Activated T-cell treated with anti-CD3 and anti-CD28 coated beads, Interleukin-2, amount 50 U/mL, for 24 hours (primary cell): Measurements from ENCODE around the gene TTC32.
"Not testable (repeated sequence)": the region's sequence is repeated elsewhere in the genome, so short reads cannot be mapped to it uniquely, and the experiment has no call there.

ENCODE experiments used
- DNase-seq: peaks from one replicate; pipeline ENCODE4 v3.0.0-alpha.2; 2020
- H3K27ac Mint-ChIP-seq: 2 replicates; pipeline ENCODE4 v1.8.0; 2020; ENCODE audit warnings: mild to moderate bottlenecking, mixed read lengths
- H3K27me3 Mint-ChIP-seq: 2 replicates; pipeline ENCODE4 v1.8.0; 2020; ENCODE audit warnings: mixed read lengths
- H3K36me3 Mint-ChIP-seq: 2 replicates; pipeline ENCODE4 v1.8.0; 2020; ENCODE audit warnings: low read depth, mixed read lengths
- H3K4me1 Mint-ChIP-seq: 2 replicates; pipeline ENCODE4 v1.8.0; 2020; ENCODE audit warnings: low read depth, mixed read lengths
- H3K4me3 Mint-ChIP-seq: 2 replicates; pipeline ENCODE4 v1.8.0; 2020; ENCODE audit warnings: mild to moderate bottlenecking, moderate library complexity, mixed read lengths
- H3K9me3 Mint-ChIP-seq: 2 replicates; pipeline ENCODE4 v1.8.0; 2020; ENCODE audit warnings: mixed read lengths

Gene TTC32

DNA sequence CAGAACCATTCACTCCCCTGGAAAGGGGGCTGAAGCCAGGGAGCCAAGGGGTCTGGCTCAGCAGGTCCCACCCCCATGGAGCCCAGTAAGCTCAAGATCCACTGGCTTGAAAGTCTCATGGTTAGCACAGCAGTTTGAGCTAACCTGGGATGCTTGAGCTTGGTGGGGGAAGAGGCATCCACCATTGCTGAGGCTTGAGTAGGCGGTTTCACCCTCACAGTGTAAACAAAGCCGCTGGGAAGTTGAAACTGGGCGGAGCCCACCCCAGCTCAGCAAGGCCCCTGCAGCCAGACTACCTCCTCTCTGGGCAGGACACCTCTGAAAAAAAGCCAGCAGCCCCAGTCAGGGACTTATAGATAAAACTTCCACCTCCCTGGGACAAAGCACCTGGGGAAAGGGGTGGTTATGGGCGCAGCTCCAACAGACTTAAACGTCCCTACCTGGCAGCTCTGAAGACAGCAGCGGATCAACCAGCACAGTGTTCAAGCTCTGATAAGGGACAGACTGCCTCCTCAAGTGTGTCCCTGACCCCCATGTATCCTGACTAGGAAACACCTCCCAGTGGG is 14.7 kb upstream of the TTC32 start:
- Mint-ChIP-seq H3K27ac (no peak overlapping the region), H3K36me3 (peaks cover 64% of the 10 kb centered on the region), H3K4me1 (no peaks in the 10 kb centered on the region), H3K9me3 (no peaks in the 10 kb centered on the region), H3K4me3 (no peak overlapping the region), H3K27me3 (no peaks in the 10 kb centered on the region)
- no peak for DNase-seq

DNA sequence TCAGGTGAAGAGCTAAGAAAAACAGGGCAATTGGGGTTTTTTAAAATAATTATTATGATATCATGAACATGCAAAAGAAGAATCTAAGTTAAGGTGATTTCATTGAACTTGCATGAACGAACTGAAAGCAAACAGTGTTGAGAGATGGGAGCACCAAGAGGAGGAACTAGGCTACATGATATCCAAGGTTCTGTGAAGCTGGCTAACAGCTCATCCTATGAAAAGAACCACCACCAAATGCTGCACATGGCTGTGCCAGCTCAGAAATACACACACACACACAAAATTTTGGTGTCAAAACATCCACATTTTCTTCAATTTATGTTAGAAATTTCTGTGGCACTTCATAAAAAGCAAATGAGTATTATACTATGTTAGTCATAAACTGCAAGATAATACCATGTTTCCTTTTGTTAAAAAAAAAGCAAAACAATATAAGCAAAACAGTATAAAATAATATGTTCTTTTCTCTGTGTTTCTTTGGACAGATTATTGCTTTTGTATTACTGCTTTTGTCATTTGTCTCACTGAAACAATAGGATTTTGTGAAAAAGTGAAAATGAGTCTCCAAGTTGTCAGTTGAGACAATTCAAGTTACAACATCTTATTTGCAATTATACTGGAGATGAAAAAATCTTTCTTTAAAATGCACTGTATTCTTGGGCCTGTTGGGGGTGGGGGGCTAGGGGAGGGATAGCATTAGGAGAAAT is 12.6 kb upstream of the TTC32 start:
- H3K4me1 Mint-ChIP-seq = no peaks in the 10 kb centered on the region
- DNase-seq = no peak
- no peak overlapping the region for H3K27ac Mint-ChIP-seq
- peaks cover 50% of the 10 kb centered on the region for H3K36me3 Mint-ChIP-seq
- H3K27me3 Mint-ChIP-seq = no peaks in the 10 kb centered on the region
- no peaks in the 10 kb centered on the region for H3K9me3 Mint-ChIP-seq
- no peak overlapping the region for H3K4me3 Mint-ChIP-seq

GRCh38 chr2:19911808-19912509 is 10.2 kb upstream of the TTC32 start:
- H3K27ac Mint-ChIP-seq = no peak overlapping the region
- H3K4me3 Mint-ChIP-seq = no peak overlapping the region
- H3K36me3 Mint-ChIP-seq = peaks cover 37% of the 10 kb centered on the region
- no peak for DNase-seq
- H3K4me1 Mint-ChIP-seq = no peaks in the 10 kb centered on the region
- no peaks in the 10 kb centered on the region for H3K9me3 Mint-ChIP-seq
- H3K27me3 Mint-ChIP-seq = no peaks in the 10 kb centered on the region

- peaks cover 8% of the 10 kb centered on the region for H3K9me3 Mint-ChIP-seq
- peaks cover 43% of the 10 kb centered on the region for H3K36me3 Mint-ChIP-seq
- peak overlapping the region; percentile 97 for H3K4me3 Mint-ChIP-seq
- peaks cover 56% of the 10 kb centered on the region for H3K4me1 Mint-ChIP-seq
- H3K27ac Mint-ChIP-seq = peak overlapping the region; percentile 100
- peaks cover 16% of the 10 kb centered on the region for H3K27me3 Mint-ChIP-seq
- DNase-seq = no peak
These were observed 495 bp upstream of the TTC32 start for GRCh38 chr2:19902216-19902740.

DNA sequence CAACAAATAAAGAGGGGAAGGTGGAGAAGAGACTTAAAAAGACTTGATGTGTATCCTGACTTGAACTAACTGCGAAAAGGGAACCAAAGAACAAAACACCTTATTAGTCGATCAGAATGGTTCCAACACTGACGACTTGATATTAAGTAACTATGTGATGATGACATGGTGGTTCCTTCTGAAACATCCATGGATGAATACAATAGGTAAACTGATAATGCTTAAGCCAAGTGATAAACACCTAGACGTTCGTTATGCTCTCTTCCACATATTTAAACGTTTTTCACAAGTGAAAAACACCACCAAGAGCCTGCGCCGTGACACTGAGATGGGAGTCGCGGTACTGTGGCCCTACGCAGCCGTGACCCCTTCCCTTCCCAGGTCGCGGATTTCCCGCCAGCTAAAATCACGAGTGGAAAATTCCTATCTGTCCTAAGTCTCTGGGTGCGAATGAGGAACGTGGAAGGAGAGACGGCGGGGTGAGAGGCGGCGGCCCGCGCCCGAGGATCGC is 797 bp downstream of the TTC32 start:
- peak overlapping the region; percentile 97 for H3K4me3 Mint-ChIP-seq
- peaks cover 56% of the 10 kb centered on the region for H3K4me1 Mint-ChIP-seq
- H3K9me3 Mint-ChIP-seq = peaks cover 8% of the 10 kb centered on the region

DNA sequence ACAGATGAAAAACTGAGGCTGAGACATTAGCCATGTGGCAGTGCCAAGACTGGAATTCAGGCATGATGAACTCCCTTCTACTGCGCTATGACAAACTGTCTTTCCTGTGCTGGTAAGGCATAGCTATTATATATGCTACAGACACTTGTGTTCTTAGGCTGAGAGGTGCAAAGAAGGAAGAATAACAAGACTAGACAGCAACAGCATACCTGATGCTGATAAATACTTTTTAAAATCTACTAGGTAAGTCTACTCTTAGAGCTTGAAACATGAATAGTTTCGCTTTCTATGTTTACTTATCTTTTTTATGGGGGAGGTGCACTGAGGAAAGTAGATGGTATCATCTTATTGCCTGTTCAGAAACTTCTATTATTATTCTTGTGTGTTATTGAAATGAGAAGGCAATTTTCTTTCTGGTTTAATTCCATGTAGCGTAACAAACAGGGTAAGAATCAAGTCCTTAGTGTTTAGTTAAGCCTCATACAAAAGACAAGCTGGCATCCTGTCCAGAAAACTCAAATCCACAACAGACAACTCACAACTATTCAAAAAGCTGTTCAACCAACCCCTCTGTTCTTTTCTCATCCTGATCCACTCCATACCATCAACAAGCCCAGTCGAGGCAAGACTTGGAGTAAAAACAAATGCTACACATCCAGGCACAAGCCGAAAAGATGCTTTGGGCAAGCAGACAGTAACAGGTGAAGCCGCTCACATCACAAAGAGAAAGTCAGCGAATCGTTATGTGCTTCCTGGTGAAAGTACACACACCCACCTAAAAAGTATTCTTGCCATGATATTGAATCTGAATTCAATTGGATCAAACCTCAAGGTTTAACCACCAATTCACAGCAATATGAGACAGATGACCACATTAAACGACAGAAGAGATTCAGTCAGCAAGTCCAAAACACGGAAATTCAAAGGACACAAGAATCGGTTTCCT is 1.5 kb downstream of the TTC32 start:
- Mint-ChIP-seq H3K9me3 (peaks cover 8% of the 10 kb centered on the region), H3K36me3 (peaks cover 50% of the 10 kb centered on the region), H3K27ac (peak overlapping the region; percentile 100), H3K4me3 (peak overlapping the region; percentile 97), H3K4me1 (peaks cover 61% of the 10 kb centered on the region), H3K27me3 (peaks cover 8% of the 10 kb centered on the region)
- DNase-seq = no peak

More for the DNA sequence above, 797 bp downstream of the TTC32 start:
- H3K27me3 Mint-ChIP-seq = peaks cover 13% of the 10 kb centered on the region
- DNase-seq = no peak
- H3K36me3 Mint-ChIP-seq = peaks cover 44% of the 10 kb centered on the region
- H3K27ac Mint-ChIP-seq = peak overlapping the region; percentile 100

GRCh38 chr2:19898592-19899329 is 3.0 kb downstream of the TTC32 start:
- peaks cover 49% of the 10 kb centered on the region for H3K36me3 Mint-ChIP-seq
- peak overlapping the region; percentile 77 for H3K27ac Mint-ChIP-seq
- no peaks in the 10 kb centered on the region for H3K9me3 Mint-ChIP-seq
- H3K4me3 Mint-ChIP-seq = peak overlapping the region; percentile 39
- H3K27me3 Mint-ChIP-seq = no peaks in the 10 kb centered on the region
- DNase-seq = no peak
- peaks cover 68% of the 10 kb centered on the region for H3K4me1 Mint-ChIP-seq

- H3K36me3 Mint-ChIP-seq = peaks cover 58% of the 10 kb centered on the region
- DNase-seq = no peak
These were observed 4.0 kb downstream of the TTC32 start for GRCh38 chr2:19897623-19898245.

DNA sequence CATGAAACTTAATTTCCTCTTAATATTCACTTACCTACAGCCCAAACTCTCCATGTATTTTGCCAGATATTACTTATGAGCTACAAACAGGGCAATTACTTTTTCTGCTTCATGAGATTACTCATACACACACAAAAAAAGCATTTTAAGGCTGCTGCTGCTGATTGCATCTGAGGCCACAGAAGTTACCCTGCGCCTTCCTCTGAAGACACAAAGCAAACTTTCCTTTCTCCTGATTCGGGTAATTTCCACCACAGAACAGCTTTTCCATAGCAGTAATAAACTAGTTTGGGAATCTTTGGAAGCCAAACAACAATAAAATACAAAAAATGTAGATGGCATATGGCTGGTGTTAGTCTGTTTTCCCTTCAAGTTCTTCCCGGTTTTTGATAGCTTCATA is 6.2 kb downstream of the TTC32 start:
- peak overlapping the region; percentile 45 for H3K4me3 Mint-ChIP-seq
- DNase-seq = no peak
- no peaks in the 10 kb centered on the region for H3K27me3 Mint-ChIP-seq

More at GRCh38 chr2:19897623-19898245, 4.0 kb downstream of the TTC32 start:
- Mint-ChIP-seq H3K4me1 (peaks cover 69% of the 10 kb centered on the region), H3K27ac (peak overlapping the region; percentile 23), H3K27me3 (no peaks in the 10 kb centered on the region), H3K9me3 (no peaks in the 10 kb centered on the region), H3K4me3 (peak overlapping the region; percentile 6)

GRCh38 chr2:19894134-19894792 is 7.5 kb downstream of the TTC32 start:
- peaks cover 48% of the 10 kb centered on the region for H3K36me3 Mint-ChIP-seq

More for the DNA sequence above, 6.2 kb downstream of the TTC32 start:
- Mint-ChIP-seq H3K4me1 (peaks cover 76% of the 10 kb centered on the region), H3K36me3 (peaks cover 50% of the 10 kb centered on the region), H3K27ac (peak overlapping the region; percentile 70), H3K9me3 (no peaks in the 10 kb centered on the region)

DNA sequence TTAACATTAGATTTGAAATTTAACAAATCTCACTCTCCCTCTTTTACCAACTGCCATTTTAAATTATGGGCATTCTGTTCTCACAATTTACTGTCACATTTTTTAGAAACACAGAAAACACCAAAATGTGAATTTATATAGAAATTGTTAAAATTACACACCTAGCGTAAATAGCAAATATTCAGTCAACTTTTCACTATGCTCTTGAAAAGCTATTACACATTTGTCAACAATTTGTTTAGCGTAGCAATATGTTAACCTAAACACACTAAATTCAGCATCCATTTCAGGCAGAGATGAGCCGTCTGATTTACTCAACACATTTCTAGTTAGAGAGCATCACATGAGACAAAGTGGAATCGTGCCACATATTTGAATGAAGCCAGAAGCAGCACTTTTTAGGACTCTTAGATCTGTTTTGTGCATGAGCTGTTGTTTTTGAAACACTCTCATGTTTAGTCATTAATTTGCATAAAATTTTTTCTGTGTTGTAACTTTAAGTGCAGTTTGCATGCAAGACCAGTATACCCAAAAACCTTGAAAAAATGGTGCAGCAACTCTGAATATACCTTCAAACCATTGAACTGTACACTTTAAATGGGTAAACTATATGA is 8.2 kb downstream of the TTC32 start:
- H3K27me3 Mint-ChIP-seq = no peaks in the 10 kb centered on the region
- H3K36me3 Mint-ChIP-seq = peaks cover 42% of the 10 kb centered on the region
- no peak overlapping the region for H3K27ac Mint-ChIP-seq
- no peak for DNase-seq
- no peak overlapping the region for H3K4me3 Mint-ChIP-seq
- peaks cover 69% of the 10 kb centered on the region for H3K4me1 Mint-ChIP-seq
- H3K9me3 Mint-ChIP-seq = no peaks in the 10 kb centered on the region

More at GRCh38 chr2:19894134-19894792, 7.5 kb downstream of the TTC32 start:
- Mint-ChIP-seq H3K4me3 (no peak overlapping the region), H3K9me3 (no peaks in the 10 kb centered on the region), H3K27ac (peak overlapping the region; percentile 70), H3K4me1 (peaks cover 71% of the 10 kb centered on the region), H3K27me3 (no peaks in the 10 kb centered on the region)
- DNase-seq = no peak

DNA sequence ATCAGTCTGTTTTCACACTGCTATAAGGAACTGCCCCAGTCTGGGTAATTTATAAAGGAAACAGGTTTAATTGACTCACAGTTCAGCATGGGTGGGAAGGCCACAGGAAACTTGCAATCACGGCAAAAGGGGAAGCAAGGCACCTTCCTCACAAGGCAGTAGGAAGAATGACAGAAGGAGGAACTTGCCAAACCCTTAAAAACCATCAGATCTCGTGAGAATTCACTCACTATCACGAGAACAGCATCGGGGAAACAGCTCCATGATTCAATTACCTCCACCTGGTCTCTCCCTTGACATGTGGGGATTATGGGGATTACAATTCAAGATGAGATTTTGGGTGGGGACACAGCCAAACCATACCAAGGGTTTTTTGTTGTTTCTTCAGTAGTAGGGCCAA is 9.8 kb downstream of the TTC32 start:
- H3K27ac Mint-ChIP-seq = peak overlapping the region; percentile 9
- not testable (repeated sequence) for H3K9me3 Mint-ChIP-seq, H3K27me3 Mint-ChIP-seq, H3K4me3 Mint-ChIP-seq, DNase-seq
- peaks cover 33% of the 10 kb centered on the region for H3K36me3 Mint-ChIP-seq
- H3K4me1 Mint-ChIP-seq = peaks cover 57% of the 10 kb centered on the region
